PC-9 (cell line): ENCODE results near the gene CCDC24. TPM values are rescaled to one million over a fixed set of nuclear protein-coding genes. Genes with fewer than 3 reads are reported as not detected.

Experiments used
- BruUV-seq: library from RNA; stranded (reverse); fragments of 400-500 nt; replicated peaks from 2 replicates; lab custom pipeline; 2021; lab: Mats Ljungman, UMichigan
- CTCF ChIA-PET: fragments of 300-600 bp; sonication (Branson Sonifier 250); formaldehyde crosslinking; loops from one replicate; lab custom pipeline; 2022; ENCODE audit warnings: antibody characterized with exemption; lab: Charles Lee
- POLR2A ChIA-PET: fragments of 300-600 bp; sonication (Branson Sonifier 250); formaldehyde crosslinking; loops from one replicate; lab custom pipeline; 2022; ENCODE audit warnings: antibody characterized with exemption; ENCODE audit not compliant: unreplicated experiment; lab: Charles Lee
- DNase-seq, 2 experiments: peaks; one replicate each; pipeline versions ENCODE4 v3.0.0 to v3.0.0-alpha.2; 2015 to 2022; ENCODE audit warnings: mixed read lengths in 1 of 2
- H2AFZ ChIP-seq: fragments of 200-600 bp; sonication (generic); 2 replicates; pipeline ENCODE4 v1.8.1; 2017; ENCODE audit warnings: antibody characterized with exemption
- H3F3A ChIP-seq: fragments of 200-600 bp; sonication (generic); 2 replicates; pipeline ENCODE4 v1.8.1; 2017; ENCODE audit warnings: antibody characterized with exemption, mild to moderate bottlenecking, low read depth; ENCODE audit not compliant: insufficient read depth
- H3K27ac ChIP-seq: fragments of 200-600 bp; sonication (generic); 2 replicates; pipeline ENCODE4 v1.6.1; 2016; ENCODE audit warnings: mixed run types
- H3K27me3 ChIP-seq: fragments of 200-600 bp; sonication (generic); 2 replicates; pipeline ENCODE4 v1.6.1; 2016; ENCODE audit warnings: low read depth, mixed run types; ENCODE audit not compliant: insufficient read depth
- H3K36me3 ChIP-seq: fragments of 200-600 bp; sonication (generic); 2 replicates; pipeline ENCODE4 v1.6.1; 2016; ENCODE audit warnings: low read depth, mixed run types
- H3K4me1 ChIP-seq: fragments of 200-600 bp; sonication (generic); replicated peaks from 2 replicates; pipeline ENCODE4 v1.6.1; 2016; ENCODE audit warnings: mixed run types; ENCODE audit not compliant: insufficient read depth
- H3K4me2 ChIP-seq: fragments of 200-600 bp; sonication (generic); 2 replicates; pipeline ENCODE4 v1.6.1; 2017; ENCODE audit warnings: mixed run types
- H3K4me3 ChIP-seq: fragments of 200-600 bp; sonication (generic); 2 replicates; pipeline ENCODE4 v1.6.1; 2016; ENCODE audit warnings: mixed run types
- H3K79me2 ChIP-seq: fragments of 200-600 bp; sonication (generic); 2 replicates; pipeline ENCODE4 v1.6.1; 2017; ENCODE audit warnings: low read depth, mixed run types
- H3K9me2 ChIP-seq: fragments of 200-600 bp; sonication (generic); 2 replicates; pipeline ENCODE4 v1.8.1; 2017; ENCODE audit warnings: mild to moderate bottlenecking; ENCODE audit not compliant: insufficient read depth
- H3K9me3 ChIP-seq: fragments of 200-600 bp; sonication (generic); 2 replicates; pipeline ENCODE4 v1.8.1; 2016; ENCODE audit warnings: low read depth; ENCODE audit not compliant: insufficient read depth
- H4K20me1 ChIP-seq: fragments of 200-600 bp; sonication (generic); 2 replicates; pipeline ENCODE4 v1.8.1; 2017; ENCODE audit not compliant: insufficient read depth
- CTCF ChIP-seq: fragments of 200-600 bp; sonication (generic); conservative IDR thresholded peaks from 2 replicates; pipeline ENCODE4 v1.6.1; 2017; ENCODE audit warnings: mixed run types, antibody characterized with exemption, mild to moderate bottlenecking, moderate library complexity
- EZH2 ChIP-seq: fragments of 200-600 bp; sonication (generic); IDR thresholded peaks from 2 replicates; pipeline ENCODE4 v1.8.0; 2017; ENCODE audit warnings: antibody characterized with exemption, low read depth
- intact Hi-C: fragments of 100-400 bp; cut with micrococcal nuclease; formaldehyde crosslinking; loops from one replicate; pipeline ENCODE4 v1.10.0; 2022; ENCODE audit not compliant: unreplicated experiment
- total RNA-seq: library from RNA; stranded (reverse); gene quantifications from 2 replicates; pipeline ENCODE4 v1.2.3, GENCODE V29; 2021

Gene CCDC24
- total RNA-seq, 1 experiment from 2014 or later, result 47.9 TPM

DNA sequence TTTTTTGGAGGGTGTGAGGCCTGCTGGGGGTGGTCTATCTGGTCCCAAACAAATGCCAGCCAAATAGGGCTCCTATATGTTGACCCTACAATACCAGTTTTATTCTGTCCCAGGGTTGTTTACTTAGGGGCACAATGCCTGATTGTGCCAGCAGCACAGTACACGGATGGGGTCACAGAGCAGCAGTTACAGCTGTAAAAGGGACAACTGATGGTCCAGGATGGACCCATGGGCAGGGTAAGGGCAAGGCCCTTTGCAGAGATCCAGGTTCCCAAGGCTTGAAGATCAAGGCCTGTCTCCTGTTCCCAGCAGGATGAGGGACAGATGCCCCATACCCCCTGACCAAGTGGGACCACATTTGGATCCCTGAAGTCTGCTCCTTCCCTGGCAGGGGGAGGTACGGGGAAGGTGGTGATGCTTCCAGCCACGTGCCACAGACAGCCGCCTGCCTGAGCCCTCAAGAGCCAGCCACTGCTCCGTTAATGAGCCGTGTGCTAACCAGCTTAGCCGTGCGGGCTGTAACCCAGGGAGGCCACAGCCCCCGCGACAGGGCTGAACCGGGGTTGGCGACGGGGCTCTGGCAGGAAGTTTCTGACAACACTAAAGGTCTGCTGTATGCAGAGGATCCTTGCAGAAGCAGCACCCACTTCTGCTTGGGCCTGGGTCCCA lies 21.7 kb downstream of the CCDC24 start:
- Histone ChIP-seq H3K4me2 (no peak overlapping the region), H3K4me1 (no peaks in the 10 kb centered on the region), H3K9me3 (no peaks in the 10 kb centered on the region), H3K79me2 (no peaks in the 10 kb centered on the region), H3K27ac (no peak overlapping the region), H3K27me3 (no peaks in the 10 kb centered on the region), H3K9me2 (no peaks in the 10 kb centered on the region), H4K20me1 (peaks cover 31% of the 10 kb centered on the region; the same call in 1 of the 2 replicates), H3F3A (peaks cover 7% of the 10 kb centered on the region; the same call in 1 of the 2 replicates), H3K4me3 (no peak overlapping the region), H2AFZ (no peak overlapping the region), H3K36me3 (peaks cover 6% of the 10 kb centered on the region; the same call in 1 of the 2 replicates)
- POLR2A ChIA-PET, result interaction anchor here (0.9 kb wide), 1 partner anchor 10 kb away, joined by 3 read pairs; no protein-coding TSS in a partner anchor
- CTCF ChIA-PET, result interaction anchor here (0.8 kb wide), 1 partner anchor 24 kb away, joined by 3 read pairs; no protein-coding TSS in a partner anchor
- no peak for DNase-seq
- intact Hi-C loops, result no loop called here
- TF ChIP-seq EZH2, result no peak
- TF ChIP-seq CTCF, result no peak
- BruUV-seq, result no TSS peak

DNA sequence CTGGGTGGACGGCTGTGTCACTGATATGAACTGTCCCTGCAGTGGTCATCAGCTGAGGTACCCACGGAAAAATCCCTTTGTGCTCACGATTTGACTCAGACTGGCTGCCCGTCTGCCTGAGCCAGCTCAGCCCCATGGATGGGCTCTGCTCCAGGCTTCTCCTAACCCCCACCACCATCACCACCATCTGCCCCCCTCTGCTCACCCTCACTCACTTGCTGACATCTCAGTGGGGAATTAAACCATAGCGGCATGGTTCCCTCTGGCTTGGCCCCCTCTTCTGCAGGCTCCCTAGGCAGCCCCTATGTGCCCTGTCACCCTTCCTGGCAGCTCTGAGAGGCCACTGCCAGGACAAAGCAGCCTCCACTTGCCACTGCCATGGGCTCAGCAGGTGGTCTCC lies 22.6 kb downstream of the CCDC24 start:
- Histone ChIP-seq H3K36me3 (peaks cover 8% of the 10 kb centered on the region; the same call in 1 of the 2 replicates), H3K4me3 (no peak overlapping the region), H3F3A (0 out of 2 replicates have a peak, but pooled peaks cover under 1% of the 10 kb centered on the region), H3K27me3 (no peaks in the 10 kb centered on the region), H3K9me3 (no peaks in the 10 kb centered on the region), H3K27ac (no peak overlapping the region), H2AFZ (no peak overlapping the region), H3K9me2 (no peaks in the 10 kb centered on the region), H4K20me1 (peaks cover 31% of the 10 kb centered on the region; the same call in 1 of the 2 replicates), H3K79me2 (no peaks in the 10 kb centered on the region), H3K4me1 (no peaks in the 10 kb centered on the region), H3K4me2 (no peak overlapping the region)
- intact Hi-C loops, result no loop called here
- no TSS peak for BruUV-seq
- TF ChIP-seq CTCF (no peak), EZH2 (no peak)
- DNase-seq, result no peak
- CTCF ChIA-PET, result interaction anchor here (0.8 kb wide), 1 partner anchor 23 kb away, joined by 3 read pairs; no protein-coding TSS in a partner anchor
- POLR2A ChIA-PET, result interaction anchor here (0.9 kb wide), 1 partner anchor 9 kb away, joined by 3 read pairs; no protein-coding TSS in a partner anchor

DNA sequence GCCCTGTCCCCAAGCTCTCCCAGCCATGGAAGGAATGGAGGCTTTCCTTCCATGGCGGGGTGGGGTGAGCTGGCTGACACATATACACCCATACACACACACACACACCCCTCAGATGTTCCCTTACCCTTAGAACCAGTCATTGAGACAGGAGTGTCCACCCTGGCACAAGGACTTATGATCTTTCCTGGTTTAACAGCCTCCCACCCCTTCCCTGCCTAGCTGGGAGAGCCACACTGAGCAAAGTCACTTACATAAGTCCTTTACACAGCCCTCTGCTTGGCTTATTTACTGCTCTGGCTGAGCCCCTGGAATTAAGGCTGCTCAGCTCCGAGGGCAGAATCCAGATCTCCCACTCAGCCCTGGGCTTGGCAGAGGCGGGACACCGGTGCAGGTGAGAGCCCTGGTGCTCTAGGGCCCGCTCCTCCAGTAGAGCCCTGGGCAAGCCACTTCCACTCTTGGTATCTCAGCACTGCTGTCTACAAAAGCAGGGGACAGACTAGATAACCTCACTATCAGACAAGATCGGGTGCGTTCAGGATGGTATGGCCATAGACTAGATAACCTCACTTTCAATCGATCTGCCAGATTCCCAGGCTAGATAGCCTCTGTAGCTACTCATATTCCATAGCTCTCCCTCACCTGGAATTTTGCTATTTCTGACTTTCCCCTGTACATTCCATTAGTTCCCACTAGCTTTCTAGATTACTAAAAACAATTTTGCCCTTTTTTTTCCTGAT lies 23.1 kb downstream of the CCDC24 start:
- Histone ChIP-seq H3K4me1 (no peaks in the 10 kb centered on the region), H3K79me2 (no peaks in the 10 kb centered on the region), H3F3A (no peaks in the 10 kb centered on the region), H3K4me3 (no peak overlapping the region), H3K4me2 (no peak overlapping the region), H3K9me2 (no peaks in the 10 kb centered on the region), H3K9me3 (no peaks in the 10 kb centered on the region), H2AFZ (no peak overlapping the region), H3K27ac (no peak overlapping the region), H3K36me3 (peaks cover 8% of the 10 kb centered on the region; the same call in 1 of the 2 replicates), H4K20me1 (peaks cover 31% of the 10 kb centered on the region), H3K27me3 (no peaks in the 10 kb centered on the region)
- no peak for TF ChIP-seq CTCF
- TF ChIP-seq EZH2, result no peak
- CTCF ChIA-PET, result interaction anchor here (1.1 kb wide), 1 partner anchor 9 kb away, joined by 3 read pairs; no protein-coding TSS in a partner anchor
- POLR2A ChIA-PET, result interaction anchor here (0.6 to 0.9 kb wide), 2 partner anchors 8 to 15 kb away, joined by 3 to 9 read pairs; no protein-coding TSS in a partner anchor
- no peak for DNase-seq
- intact Hi-C loops, result no loop called here
- BruUV-seq, result no TSS peak
